Stimulated activated CD8-positive, alpha-beta memory T cell treated with anti-CD3 and anti-CD28 coated beads, Interleukin-12 subunit alpha, Interleukin-12 subunit beta, amount 100 ng/mL, for 4 hours (primary cell): ENCODE results near the gene EPHA6.

Experiments used
- DNase-seq: peaks from one replicate; pipeline ENCODE4 v3.0.0-alpha.2; 2020; ENCODE audit warnings: low read depth

Gene EPHA6

DNA sequence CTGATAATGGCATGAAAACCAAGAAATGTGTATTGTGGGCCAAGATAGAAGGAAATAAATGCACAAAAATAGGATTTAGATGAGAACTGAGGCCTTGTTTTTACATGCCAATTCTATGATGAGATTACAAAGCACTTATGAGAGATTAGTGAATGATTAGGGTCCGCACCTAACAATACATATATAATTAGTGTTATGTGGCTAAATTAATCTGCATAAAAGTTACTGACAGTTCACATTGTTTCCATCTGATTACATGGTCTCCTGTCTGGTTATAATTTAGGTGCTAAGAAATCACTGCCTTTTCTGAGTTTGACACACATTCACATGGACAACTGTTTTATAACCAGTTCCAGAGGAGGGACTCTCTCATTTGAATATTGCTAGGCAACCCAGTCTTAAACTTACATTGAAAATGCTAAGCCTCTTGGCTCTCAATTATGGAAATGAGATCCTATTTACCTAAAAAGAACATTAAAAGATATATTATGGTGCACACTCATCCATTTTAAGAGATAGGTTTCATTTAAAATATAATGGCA is 833.1 kb downstream of the EPHA6 start:
- no peak for DNase-seq

- DNase-seq = no peak
These were observed 841.6 kb downstream of the EPHA6 start for GRCh38 chr3:97655971-97656370.

DNA sequence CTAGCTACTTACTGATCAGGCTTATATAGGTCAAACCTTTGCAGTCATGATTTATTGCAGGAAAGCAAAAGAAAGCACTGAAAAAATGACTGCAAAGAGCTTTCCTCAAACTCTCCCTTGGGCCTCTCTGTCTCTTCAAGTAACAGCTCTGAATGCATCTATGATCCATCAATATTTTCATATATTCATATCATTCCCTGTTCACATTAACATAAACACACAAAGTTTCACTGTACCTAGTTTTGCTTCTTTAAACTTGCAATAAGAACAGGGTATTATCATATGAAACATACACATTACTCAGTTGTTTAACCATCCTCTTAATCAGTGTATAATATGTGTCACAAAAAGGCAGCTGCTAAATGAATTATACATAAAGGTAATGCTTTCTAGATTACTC is 842.2 kb downstream of the EPHA6 start:
- DNase-seq = no peak

DNA sequence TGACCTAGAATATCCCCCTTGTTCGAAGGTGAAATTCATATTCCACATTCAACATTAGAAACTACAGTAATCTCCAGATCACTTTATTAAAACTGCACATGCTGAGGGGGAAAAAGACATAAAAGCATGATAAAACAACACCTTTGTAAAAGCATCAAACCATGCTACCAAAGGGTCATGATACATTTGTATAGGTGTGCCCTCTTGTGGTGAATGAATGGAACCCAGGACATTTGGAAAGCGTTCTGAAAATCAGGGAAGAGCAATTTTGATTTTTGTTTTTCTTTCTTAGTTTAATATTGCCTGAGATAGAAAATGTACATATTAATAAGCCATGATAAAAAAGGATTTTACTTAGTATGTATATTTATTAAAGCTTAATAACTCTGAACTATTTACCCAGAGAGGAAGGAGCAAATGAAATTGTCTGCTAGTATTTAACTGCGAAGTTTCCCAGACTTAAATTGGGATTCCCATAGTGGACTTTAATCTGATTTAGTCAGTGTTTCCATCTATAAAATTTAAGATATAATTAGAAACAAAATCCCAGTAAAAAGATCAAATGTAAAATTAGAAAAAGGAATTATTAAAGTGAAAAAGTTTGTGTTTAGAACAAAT is 844.4 kb downstream of the EPHA6 start:
- no peak for DNase-seq

DNA sequence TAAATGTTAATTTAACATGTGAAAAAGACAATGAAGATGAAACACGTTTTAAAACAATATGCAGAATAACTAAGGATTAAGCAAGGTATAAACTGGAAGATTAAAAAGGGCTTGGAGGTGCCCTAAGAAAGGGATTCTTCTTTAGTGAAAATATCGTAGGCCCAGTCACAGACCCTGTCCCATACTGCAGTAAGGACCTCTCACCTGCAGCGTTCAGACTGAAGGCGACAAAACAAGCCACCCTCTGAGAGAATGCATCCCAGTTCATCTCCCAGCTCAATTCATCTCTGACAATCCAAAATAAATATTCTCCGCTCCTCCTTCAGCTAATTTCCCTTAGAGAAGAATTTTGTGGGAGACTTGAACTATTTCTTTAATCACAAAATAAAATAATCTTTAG is 847.9 kb downstream of the EPHA6 start:
- no peak for DNase-seq

- DNase-seq = no peak
These were observed 848.4 kb downstream of the EPHA6 start for GRCh38 chr3:97662762-97663161.

DNA sequence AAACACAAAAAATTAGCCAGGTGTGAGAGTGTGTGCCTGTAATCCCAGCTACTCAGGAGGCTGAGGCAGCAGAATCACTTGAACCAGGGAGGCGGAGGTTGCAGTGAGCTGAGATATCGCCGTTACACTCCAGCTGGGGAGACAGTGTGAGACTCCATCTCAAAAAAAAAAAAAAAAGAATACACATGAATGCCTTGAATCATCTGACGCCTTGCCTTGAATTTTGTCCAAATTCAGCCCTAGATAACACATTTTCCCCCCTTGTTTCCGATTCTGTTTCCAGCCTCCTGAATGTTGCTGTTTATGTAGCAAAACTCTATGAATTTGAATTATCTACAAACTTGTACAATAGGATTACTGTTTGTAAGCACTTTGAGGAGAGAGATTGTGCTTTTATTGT is 851.5 kb downstream of the EPHA6 start:
- DNase-seq = no peak

DNA sequence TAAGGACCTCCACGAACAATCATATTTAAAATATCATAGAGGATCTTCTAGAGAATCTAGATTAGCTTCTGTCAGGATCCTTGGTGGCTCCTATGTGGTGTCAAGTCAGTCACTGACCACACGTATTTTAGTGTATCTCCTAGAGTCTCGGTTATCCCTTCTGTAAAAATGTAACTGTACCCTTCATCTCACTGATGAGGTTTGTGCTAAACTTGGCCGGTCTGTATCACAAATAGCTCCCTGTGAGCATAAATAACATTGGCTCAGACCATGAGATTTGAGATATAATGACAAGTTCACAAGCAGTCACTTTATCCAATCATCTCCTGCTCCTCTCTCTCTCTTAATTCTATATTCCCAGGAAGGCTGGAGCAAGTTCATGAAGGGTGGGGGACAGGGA is 856.6 kb downstream of the EPHA6 start:
- DNase-seq = no peak

DNA sequence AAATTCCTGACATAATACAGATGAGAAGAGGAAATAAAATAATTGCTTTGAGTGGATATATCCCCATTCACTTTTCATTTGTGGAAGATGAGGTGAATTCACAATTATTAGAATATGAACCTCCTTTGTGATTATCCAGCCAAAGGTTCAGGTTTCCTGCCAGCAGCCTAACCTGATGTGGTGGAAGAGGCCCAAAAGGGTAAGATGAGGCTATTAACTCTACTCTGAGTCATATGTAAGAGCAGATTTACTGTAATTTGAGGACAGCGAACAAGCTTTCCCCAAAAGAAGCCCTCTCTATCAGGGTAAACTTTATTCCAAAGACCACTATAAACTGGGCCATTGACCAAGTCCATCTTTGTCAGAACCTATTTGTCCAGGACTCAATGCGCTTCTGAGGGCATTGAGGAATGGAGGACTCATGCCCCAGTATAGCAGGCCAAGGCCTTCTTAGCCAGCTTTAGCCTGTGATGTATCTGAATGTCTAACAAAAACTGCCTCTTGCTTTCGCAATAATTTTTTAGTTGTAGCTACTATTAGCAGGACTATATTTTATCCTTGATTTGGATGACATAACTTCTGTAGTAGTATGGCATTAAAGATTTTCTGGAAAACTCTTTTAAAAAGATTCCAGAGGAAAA is 859.1 kb downstream of the EPHA6 start:
- DNase-seq = no peak

GRCh38 chr3:97674461-97674860 is 860.1 kb downstream of the EPHA6 start:
- DNase-seq = no peak

DNA sequence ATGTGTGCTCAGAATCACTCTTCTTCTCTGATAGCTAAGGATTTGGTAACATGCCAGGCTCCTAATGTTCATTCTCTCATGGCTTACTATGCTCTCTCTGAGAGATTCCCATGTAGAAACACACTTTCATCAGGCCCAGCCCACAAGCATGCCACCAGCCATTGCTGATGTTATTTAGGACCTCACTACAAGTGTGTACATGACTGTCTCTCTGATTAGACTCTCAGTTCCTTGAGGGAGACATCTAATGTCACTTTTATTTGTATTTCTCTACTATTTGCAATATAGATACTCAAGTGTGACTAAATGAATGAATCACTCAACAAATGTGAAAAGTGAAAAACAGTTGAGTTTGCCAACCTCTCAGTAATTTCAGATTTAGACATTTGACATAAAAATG is 865.8 kb downstream of the EPHA6 start:
- no peak for DNase-seq

DNA sequence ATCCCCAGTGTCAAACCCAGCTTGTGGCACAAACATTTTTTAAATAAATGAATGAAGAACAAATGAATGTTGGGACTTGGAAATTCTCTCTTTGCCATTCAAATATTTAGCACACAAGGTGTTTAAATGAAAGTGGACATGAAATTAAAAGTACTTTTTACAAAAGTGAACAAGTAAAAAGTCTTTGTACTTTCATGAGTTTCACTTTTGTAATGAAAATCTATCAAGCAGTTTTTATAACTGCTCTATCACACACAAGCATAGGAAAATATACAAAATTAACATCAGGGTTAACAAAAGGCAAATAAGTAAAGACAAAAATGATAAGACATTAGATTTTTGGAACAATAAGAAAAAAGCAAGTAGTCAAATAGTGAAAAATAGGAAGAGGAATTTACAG is 866.3 kb downstream of the EPHA6 start:
- no peak for DNase-seq

DNA sequence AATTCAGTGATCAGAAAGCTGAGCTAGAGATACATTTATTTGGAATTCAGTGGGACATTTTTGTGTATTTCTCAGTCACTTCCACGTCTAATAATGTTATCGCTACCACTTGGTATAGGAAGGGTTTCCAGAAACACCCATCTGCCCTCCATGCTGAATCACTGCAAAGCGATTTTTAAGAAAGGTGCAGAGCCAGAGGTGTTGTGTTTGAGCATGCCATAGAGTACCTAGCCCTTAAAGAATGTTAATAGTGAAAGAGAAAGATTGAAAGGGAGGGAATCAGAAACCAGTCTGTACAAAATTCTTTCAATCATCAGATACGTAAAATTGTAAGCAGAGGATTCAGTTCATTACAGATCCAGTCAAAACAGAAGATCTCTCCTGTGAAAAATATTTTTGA is 870.1 kb downstream of the EPHA6 start:
- DNase-seq = no peak

- no peak for DNase-seq
These were observed 871.9 kb downstream of the EPHA6 start for GRCh38 chr3:97686258-97686657.

GRCh38 chr3:97687734-97688133 is 873.3 kb downstream of the EPHA6 start:
- no peak for DNase-seq

DNA sequence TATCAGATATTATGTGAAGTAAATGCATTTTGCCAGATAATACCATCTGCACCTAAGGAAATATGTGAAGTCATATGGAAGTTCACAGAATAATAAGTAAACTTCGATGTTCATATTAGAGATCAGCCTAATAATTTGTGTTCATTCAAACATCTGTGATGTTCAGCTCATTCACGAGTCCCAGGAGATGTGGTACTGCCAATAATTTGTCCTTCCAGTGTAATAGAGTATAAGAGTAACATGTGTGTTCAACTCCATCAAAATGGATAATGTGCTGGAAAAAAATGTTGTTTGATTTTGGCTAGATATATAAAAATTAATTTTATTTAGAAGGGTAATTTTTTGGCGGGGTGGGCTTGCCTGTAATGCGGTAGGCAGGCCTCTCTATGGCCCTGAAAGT is 874.7 kb downstream of the EPHA6 start:
- DNase-seq = no peak

- DNase-seq = no peak
These were observed 875.6 kb downstream of the EPHA6 start for GRCh38 chr3:97689962-97690361.

GRCh38 chr3:97691354-97691753 is 877.0 kb downstream of the EPHA6 start:
- no peak for DNase-seq

DNA sequence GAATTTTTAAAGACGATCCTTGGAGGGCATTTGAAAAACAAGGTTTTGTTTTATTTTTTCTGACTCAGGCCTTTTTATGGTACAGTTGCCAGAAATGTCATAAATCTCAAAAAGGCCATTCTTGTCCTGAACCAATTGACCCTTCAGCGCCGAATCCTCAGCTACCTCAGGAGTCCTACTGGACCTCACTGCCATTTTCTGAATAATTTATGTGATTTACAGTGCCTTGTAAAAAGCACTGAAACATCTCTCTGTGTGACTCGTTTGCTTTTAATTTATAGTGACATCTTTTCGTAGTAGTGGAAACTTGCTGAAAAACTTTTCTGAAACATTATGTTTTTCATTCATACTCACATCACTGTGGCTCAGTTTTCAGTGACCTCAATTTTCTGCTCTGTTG is 878.0 kb downstream of the EPHA6 start:
- DNase-seq = no peak

DNA sequence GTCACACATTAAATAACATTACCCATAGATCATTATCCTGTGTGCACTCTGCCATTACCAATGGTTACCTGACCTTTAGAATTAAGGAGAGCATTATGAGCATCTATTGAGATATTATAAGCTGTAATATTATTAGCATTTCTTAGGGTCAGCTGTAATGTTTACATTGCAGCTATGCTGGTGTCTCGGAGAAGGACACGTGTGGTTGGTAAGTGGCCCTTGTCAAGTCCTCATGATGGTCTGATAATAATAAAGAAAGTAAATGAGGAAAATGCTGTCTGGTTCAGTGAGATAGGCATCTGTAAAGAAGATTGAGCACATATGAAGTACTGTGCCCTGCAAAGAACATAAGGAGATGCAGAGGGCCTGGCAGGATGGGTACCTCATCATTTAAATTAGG is 878.4 kb downstream of the EPHA6 start:
- DNase-seq = no peak

DNA sequence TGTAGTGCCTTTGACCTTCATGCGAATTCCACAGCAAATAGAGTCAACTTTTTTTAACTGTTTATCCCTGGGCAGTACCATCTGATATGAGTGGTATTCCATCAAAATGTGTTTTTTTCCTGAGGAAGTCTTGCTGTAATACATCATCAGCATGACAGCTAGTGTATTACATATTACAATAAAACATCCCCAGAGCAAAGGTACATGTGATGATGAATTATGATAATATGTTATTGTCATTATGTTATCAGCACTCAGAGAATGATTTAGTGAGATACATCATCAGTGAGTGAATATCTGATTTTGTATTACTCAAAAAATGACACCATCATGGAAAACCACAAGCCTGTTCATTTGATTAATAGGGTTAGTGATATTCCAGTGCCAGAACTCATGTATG is 880.5 kb downstream of the EPHA6 start:
- DNase-seq = no peak

- no peak for DNase-seq
These were observed 884.3 kb downstream of the EPHA6 start for GRCh38 chr3:97698691-97699090.

DNA sequence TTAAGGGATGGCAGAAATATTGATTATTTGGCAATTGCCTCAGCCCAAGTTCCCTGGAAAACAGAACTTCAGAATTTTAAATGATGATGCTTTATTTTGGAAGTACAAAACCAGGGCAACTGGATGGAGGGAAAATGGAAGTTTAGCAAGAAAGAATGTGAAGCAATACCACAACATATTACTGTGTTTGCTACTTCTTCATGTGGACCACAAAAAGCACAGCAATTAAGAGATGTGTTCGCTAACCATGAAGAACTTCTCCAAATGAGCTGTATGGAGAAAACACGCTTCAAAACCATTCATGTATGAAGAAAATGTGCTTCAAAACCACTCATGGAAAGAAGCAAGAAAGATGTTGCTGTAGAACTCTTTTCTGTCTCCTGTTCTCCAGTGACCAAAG is 885.5 kb downstream of the EPHA6 start:
- no peak for DNase-seq

DNA sequence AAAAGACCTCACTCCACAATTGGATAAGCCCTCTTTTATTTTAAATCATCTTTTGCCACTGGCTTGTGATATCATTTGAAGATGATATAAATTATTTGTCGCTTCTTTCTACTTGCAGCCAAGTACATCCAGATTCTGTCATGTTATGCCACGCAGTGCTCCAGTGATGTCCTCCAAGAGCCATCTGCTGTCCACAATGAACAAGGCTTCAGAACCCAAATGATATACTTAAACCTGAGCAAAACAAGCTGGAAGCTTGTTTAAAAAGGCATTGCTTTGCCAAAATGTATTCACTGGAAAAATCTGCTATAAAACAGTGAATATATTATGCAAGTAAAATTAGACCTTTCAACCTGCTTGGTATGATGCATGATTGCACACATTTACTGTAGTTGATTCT is 891.4 kb downstream of the EPHA6 start:
- DNase-seq = no peak
